HG02571 (cell line): Measurements from ENCODE around the gene CLTB.

ENCODE experiments used
- ATAC-seq: cut with Tn5 transposase; IDR thresholded peaks from one replicate; pipeline ENCODE4 v1.9.1; 2021; ENCODE audit warnings: mild to moderate bottlenecking, moderate library complexity; ENCODE audit not compliant: unreplicated experiment

CLTB gene

DNA sequence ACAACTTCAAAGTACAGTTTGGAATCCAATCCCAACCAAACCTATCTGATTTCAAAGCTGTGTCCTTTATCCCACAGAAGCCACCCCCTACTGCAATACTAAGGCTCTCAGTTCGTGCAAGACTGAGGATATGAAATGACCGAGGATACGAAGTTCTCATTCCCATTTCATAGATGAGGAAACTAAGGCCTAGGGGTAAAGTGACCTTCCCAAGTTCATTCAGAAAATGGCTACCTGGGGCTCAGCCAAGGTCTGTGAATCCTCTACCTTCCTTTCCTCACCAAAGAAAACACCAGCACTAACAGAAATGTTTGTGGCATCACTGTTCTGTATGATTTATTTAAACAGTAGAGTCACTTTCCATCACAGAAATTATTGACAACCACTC lies 60.2 kb downstream of the CLTB start:
- ATAC-seq, result no peak

DNA sequence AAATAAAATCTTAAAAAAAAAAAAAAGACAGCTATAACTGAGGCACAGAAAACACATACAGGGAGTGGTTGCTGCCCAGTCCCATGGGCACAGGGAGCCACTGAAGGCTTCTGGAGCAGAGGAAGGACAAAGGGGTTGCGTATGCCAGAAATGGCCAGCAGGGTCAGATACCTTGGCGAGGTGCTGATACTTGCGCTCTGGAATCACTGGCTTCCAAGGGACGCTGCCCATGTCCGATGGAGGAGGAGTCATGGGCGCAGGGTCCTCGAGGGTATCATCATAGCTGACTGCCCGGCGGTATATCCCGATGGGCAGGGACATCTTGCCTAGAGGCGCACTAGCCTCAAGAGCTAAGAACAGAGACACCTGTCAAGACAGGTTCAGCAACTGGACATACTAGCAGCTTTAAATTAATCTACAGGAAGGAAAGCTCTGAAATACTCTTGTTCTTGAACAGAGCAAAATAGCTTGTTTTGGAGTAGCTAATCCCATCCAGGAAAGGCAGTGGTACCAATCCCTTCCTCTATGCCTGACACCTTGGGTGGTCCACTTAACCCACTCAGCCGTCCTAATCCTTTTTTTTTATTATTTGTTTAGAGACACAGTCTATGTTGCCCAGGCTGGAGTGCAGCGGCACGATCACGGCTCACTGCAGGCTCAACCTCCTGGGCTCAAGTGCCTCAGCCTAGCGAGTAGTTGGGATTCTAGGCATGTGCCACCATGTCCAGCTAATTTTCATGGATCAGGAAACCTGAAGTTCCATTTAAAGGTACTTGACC lies 60.8 kb downstream of the CLTB start:
- ATAC-seq, result no peak

DNA sequence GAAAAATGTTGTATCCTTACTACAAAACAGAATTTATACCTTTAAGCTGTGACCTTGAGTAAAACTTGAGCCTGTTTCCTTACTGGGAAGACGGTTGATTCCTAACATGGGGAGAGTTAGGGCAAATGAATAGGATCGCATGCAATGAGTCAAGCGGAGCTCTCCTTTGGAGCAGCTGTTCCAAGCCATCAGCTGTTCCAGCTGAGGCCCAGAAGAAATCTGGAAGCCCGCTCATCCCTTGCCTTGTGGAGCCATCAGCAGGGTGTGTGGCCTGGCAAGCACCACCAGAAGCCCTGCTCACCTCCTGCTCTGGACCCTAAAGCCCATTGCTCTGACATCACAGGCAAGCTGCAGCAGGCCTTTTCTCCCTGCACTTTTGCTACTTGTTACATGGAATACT lies 62.8 kb downstream of the CLTB start:
- ATAC-seq, result no peak

GRCh38 chr5:176352116-176352878 lies 64.0 kb downstream of the CLTB start:
- ATAC-seq, result no peak

DNA sequence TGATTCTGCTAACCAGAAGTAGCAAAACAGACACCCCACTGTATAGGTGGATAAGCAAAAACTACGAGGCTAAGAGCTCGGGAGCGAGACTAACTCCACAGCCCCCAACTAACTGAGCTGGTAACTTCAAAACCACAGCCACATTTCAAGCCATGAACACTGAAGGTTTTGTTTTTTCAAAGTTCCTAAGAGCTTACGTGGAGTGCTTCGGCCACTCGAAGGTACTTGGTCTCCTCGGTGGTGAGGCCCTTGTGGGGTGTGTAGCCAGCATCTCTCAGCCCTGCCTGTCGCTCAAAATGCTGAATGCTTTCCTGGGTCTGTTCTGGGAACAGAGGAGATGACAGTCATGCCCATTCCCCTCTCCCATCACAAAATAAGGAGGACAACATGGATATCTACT lies 65.9 kb downstream of the CLTB start:
- ATAC-seq, result no peak

- ATAC-seq, result no peak
These were observed 73.4 kb downstream of the CLTB start for GRCh38 chr5:176342766-176343458.
